GM23338 (cell line): Measurements from ENCODE around the gene UST. TPM values are rescaled to one million over a fixed set of nuclear protein-coding genes. Genes with fewer than 3 reads are reported as not detected.
A peak's percentile ranks its signal among the peaks of the same experiment; 100 is the strongest.

Experiments used
- ATAC-seq: fragments of 200-7000 bp; cut with Tn5 transposase; 3 replicates; pipeline ENCODE4 v1.9.1; 2020
- DNase-seq: peaks from one replicate; pipeline ENCODE4 v3.0.0-alpha.2; 2015; ENCODE audit warnings: low spot score
- H2AFZ ChIP-seq: fragments of 200-600 bp; sonication (generic); 2 replicates; pipeline ENCODE4 v1.8.0; 2016; ENCODE audit warnings: antibody characterized with exemption, mild to moderate bottlenecking, moderate library complexity
- H3F3A ChIP-seq: fragments of 200-600 bp; sonication (generic); replicated peaks from 2 replicates; pipeline ENCODE4 v1.8.0; 2017; ENCODE audit warnings: antibody characterized with exemption, mixed run types, low read depth
- H3K27ac ChIP-seq: fragments of 200-600 bp; sonication (generic); 2 replicates; pipeline ENCODE4 v1.6.1; 2016; ENCODE audit warnings: low read depth
- H3K27me3 ChIP-seq: fragments of 200-600 bp; sonication (generic); 2 replicates; pipeline ENCODE4 v1.8.0; 2016; ENCODE audit warnings: mild to moderate bottlenecking, mixed run types, moderate library complexity; ENCODE audit not compliant: insufficient read depth
- H3K36me3 ChIP-seq: fragments of 200-600 bp; sonication (generic); 2 replicates; pipeline ENCODE4 v1.8.0; 2016; ENCODE audit warnings: mild to moderate bottlenecking; ENCODE audit not compliant: insufficient read depth
- H3K4me1 ChIP-seq: fragments of 200-600 bp; sonication (generic); 2 replicates; pipeline ENCODE4 v1.8.0; 2016; ENCODE audit warnings: mild to moderate bottlenecking, moderate library complexity; ENCODE audit not compliant: insufficient read depth
- H3K4me2 ChIP-seq: fragments of 200-600 bp; sonication (generic); 2 replicates; pipeline ENCODE4 v1.7.1; 2017; ENCODE audit warnings: mixed run types
- H3K4me3 ChIP-seq: fragments of 200-600 bp; sonication (generic); 2 replicates; pipeline ENCODE4 v1.6.1; 2016; ENCODE audit warnings: mixed run types
- H3K79me2 ChIP-seq: fragments of 200-600 bp; sonication (generic); replicated peaks from 2 replicates; pipeline ENCODE4 v1.8.0; 2017; ENCODE audit warnings: mild to moderate bottlenecking; ENCODE audit not compliant: insufficient read depth
- H3K9me2 ChIP-seq: fragments of 200-600 bp; sonication (generic); 2 replicates; pipeline ENCODE4 v1.8.0; 2017; ENCODE audit not compliant: insufficient read depth
- H4K20me1 ChIP-seq: fragments of 200-600 bp; sonication (generic); replicated peaks from 2 replicates; pipeline ENCODE4 v1.8.0; 2017; ENCODE audit warnings: mild to moderate bottlenecking; ENCODE audit not compliant: insufficient read depth
- H3K27ac Mint-ChIP-seq: 2 replicates; pipeline ENCODE4 v1.8.0; 2020; ENCODE audit warnings: inconsistent platforms, mild to moderate bottlenecking, moderate library complexity, mixed read lengths
- H3K27me3 Mint-ChIP-seq: 3 replicates; pipeline ENCODE4 v1.8.0; 2022; ENCODE audit warnings: low read depth, mild to moderate bottlenecking, moderate library complexity, mixed read lengths, inconsistent platforms; ENCODE audit not compliant: insufficient read depth, poor library complexity
- H3K36me3 Mint-ChIP-seq: 3 replicates; pipeline ENCODE4 v1.8.0; 2021; ENCODE audit warnings: low read depth, mild to moderate bottlenecking, inconsistent platforms, moderate library complexity, mixed read lengths
- H3K4me1 Mint-ChIP-seq: 3 replicates; pipeline ENCODE4 v1.8.0; 2020; ENCODE audit warnings: mild to moderate bottlenecking, inconsistent platforms, mixed read lengths
- H3K4me3 Mint-ChIP-seq: 3 replicates; pipeline ENCODE4 v1.8.0; 2021; ENCODE audit warnings: moderate library complexity, mild to moderate bottlenecking, inconsistent platforms, mixed read lengths
- H3K9me3 Mint-ChIP-seq: 3 replicates; pipeline ENCODE4 v1.8.0; 2020; ENCODE audit warnings: moderate library complexity, mild to moderate bottlenecking, inconsistent platforms, mixed read lengths
- CREB1 ChIP-seq: fragments of 250-450 bp; sonication (Bioruptor Pico); IDR thresholded peaks from 2 replicates; pipeline ENCODE4 v1.5.0; 2020; ENCODE audit warnings: low read depth, mild to moderate bottlenecking, moderate library complexity
- EZH2 ChIP-seq: fragments of 200-600 bp; sonication (generic); IDR thresholded peaks from one replicate; pipeline ENCODE4 v1.8.0; 2017; ENCODE audit warnings: antibody characterized with exemption, mild to moderate bottlenecking, low read depth; ENCODE audit not compliant: unreplicated experiment
- EZH2phosphoT487 ChIP-seq: fragments of 200-600 bp; sonication (generic); IDR thresholded peaks from one replicate; pipeline ENCODE4 v1.8.1; 2018; ENCODE audit warnings: antibody characterized with exemption; ENCODE audit not compliant: unreplicated experiment
- JUNB ChIP-seq: IDR thresholded peaks from one replicate; pipeline ENCODE4 v1.6.1; 2016; ENCODE audit warnings: antibody characterized with exemption; ENCODE audit not compliant: unreplicated experiment
- NANOG ChIP-seq: IDR thresholded peaks from 2 replicates; pipeline ENCODE4 v1.6.1; 2016; ENCODE audit warnings: antibody characterized with exemption, borderline replicate concordance
- POLR2AphosphoS5 ChIP-seq: IDR thresholded peaks from 2 replicates; pipeline ENCODE4 v1.6.1; 2016; ENCODE audit warnings: antibody characterized with exemption, low read depth
- STAT1 ChIP-seq: IDR thresholded peaks from one replicate; pipeline ENCODE4 v1.6.1; 2016; ENCODE audit warnings: antibody characterized with exemption; ENCODE audit not compliant: unreplicated experiment
- ZNF114 ChIP-seq: fragments of 250-450 bp; sonication (Bioruptor Pico); IDR thresholded peaks from 2 replicates; pipeline ENCODE4 v1.5.0; 2020; ENCODE audit warnings: mild to moderate bottlenecking, moderate library complexity
- ZNF331 ChIP-seq: fragments of 250-450 bp; sonication (Bioruptor Pico); IDR thresholded peaks from 2 replicates; pipeline ENCODE4 v1.5.0; 2020; ENCODE audit warnings: low read depth, mild to moderate bottlenecking, moderate library complexity
- polyA plus RNA-seq: library from polyadenylated mRNA; unstranded; fragments of >200 nt; fragmentation: Nextera tagmentation; extraction: Ambion mirVana; gene quantifications from 2 replicates; pipeline ENCODE4 v1.2.1, GENCODE V29; 2016
- total RNA-seq: library from RNA; depleted of rRNA; stranded (reverse); fragments of >200 nt; shearing (Covaris generic); gene quantifications from 2 replicates; pipeline ENCODE4 v1.2.3, GENCODE V29; 2014
- TF ChIP-seq, protein P1 (sequence below), 2 experiments: fragments of 200-600 bp in 1 of 2; sonication (generic) in 1 of 2; conservative IDR thresholded peaks; 2 replicates each; pipeline versions ENCODE4 v1.5.1 to v1.6.1; 2016 to 2017; ENCODE audit warnings: antibody characterized with exemption in 2 of 2, low read depth in 2 of 2, mild to moderate bottlenecking in 2 of 2, moderate library complexity in 1 of 2
- TF ChIP-seq, protein P2 (sequence below): fragments of 250-450 bp; sonication (Bioruptor Pico); IDR thresholded peaks from 2 replicates; pipeline ENCODE4 v1.5.0; 2020; ENCODE audit warnings: mild to moderate bottlenecking, moderate library complexity
- TF ChIP-seq, protein P3 (sequence below): IDR thresholded peaks from one replicate; pipeline ENCODE4 v1.6.1; 2018; ENCODE audit warnings: antibody characterized with exemption; ENCODE audit not compliant: unreplicated experiment
- TF ChIP-seq, protein P4 (sequence below): IDR thresholded peaks from 2 replicates; pipeline ENCODE4 v1.6.1; 2016; ENCODE audit warnings: antibody characterized with exemption

UST gene
- total and polyA plus RNA-seq, 2 experiments from 2014 or later = 12.6 to 33.0 TPM

DNA sequence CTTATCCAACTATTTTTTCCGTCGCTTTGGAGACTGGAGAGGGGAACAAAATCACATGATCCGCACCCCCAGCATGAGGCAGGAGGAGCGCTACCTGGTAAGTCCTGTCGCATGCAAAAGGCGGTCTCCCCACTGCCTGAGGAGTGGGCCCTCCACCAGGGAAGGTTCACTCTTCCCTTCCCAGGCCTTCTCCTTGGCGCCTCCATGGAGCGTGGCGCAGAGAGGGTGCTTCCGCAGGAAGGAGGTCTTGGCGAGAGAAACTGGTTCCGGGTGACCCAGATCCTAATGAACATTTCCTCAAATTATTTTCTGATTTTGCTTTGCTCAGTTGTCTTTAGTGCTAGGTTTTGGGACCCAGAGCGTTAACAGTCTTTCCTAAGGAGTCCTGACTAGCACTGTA lies 217.6 kb downstream of the UST start:
- no peak for ATAC-seq
- H2AFZ ChIP-seq = no peak overlapping the region
- no peaks in the 10 kb centered on the region for H3F3A ChIP-seq
- H3K9me2 ChIP-seq = no peaks in the 10 kb centered on the region; the same call in 1 of the 2 replicates
- TF ChIP-seq, protein P1, sequence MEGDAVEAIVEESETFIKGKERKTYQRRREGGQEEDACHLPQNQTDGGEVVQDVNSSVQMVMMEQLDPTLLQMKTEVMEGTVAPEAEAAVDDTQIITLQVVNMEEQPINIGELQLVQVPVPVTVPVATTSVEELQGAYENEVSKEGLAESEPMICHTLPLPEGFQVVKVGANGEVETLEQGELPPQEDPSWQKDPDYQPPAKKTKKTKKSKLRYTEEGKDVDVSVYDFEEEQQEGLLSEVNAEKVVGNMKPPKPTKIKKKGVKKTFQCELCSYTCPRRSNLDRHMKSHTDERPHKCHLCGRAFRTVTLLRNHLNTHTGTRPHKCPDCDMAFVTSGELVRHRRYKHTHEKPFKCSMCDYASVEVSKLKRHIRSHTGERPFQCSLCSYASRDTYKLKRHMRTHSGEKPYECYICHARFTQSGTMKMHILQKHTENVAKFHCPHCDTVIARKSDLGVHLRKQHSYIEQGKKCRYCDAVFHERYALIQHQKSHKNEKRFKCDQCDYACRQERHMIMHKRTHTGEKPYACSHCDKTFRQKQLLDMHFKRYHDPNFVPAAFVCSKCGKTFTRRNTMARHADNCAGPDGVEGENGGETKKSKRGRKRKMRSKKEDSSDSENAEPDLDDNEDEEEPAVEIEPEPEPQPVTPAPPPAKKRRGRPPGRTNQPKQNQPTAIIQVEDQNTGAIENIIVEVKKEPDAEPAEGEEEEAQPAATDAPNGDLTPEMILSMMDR (conservative IDR thresholded peaks at IDR 0.05; ENCODE audit: low read depth in 2 of 2) = no peak
- TF ChIP-seq ZNF331 = no peak
- TF ChIP-seq JUNB = no peak
- TF ChIP-seq, protein P2, sequence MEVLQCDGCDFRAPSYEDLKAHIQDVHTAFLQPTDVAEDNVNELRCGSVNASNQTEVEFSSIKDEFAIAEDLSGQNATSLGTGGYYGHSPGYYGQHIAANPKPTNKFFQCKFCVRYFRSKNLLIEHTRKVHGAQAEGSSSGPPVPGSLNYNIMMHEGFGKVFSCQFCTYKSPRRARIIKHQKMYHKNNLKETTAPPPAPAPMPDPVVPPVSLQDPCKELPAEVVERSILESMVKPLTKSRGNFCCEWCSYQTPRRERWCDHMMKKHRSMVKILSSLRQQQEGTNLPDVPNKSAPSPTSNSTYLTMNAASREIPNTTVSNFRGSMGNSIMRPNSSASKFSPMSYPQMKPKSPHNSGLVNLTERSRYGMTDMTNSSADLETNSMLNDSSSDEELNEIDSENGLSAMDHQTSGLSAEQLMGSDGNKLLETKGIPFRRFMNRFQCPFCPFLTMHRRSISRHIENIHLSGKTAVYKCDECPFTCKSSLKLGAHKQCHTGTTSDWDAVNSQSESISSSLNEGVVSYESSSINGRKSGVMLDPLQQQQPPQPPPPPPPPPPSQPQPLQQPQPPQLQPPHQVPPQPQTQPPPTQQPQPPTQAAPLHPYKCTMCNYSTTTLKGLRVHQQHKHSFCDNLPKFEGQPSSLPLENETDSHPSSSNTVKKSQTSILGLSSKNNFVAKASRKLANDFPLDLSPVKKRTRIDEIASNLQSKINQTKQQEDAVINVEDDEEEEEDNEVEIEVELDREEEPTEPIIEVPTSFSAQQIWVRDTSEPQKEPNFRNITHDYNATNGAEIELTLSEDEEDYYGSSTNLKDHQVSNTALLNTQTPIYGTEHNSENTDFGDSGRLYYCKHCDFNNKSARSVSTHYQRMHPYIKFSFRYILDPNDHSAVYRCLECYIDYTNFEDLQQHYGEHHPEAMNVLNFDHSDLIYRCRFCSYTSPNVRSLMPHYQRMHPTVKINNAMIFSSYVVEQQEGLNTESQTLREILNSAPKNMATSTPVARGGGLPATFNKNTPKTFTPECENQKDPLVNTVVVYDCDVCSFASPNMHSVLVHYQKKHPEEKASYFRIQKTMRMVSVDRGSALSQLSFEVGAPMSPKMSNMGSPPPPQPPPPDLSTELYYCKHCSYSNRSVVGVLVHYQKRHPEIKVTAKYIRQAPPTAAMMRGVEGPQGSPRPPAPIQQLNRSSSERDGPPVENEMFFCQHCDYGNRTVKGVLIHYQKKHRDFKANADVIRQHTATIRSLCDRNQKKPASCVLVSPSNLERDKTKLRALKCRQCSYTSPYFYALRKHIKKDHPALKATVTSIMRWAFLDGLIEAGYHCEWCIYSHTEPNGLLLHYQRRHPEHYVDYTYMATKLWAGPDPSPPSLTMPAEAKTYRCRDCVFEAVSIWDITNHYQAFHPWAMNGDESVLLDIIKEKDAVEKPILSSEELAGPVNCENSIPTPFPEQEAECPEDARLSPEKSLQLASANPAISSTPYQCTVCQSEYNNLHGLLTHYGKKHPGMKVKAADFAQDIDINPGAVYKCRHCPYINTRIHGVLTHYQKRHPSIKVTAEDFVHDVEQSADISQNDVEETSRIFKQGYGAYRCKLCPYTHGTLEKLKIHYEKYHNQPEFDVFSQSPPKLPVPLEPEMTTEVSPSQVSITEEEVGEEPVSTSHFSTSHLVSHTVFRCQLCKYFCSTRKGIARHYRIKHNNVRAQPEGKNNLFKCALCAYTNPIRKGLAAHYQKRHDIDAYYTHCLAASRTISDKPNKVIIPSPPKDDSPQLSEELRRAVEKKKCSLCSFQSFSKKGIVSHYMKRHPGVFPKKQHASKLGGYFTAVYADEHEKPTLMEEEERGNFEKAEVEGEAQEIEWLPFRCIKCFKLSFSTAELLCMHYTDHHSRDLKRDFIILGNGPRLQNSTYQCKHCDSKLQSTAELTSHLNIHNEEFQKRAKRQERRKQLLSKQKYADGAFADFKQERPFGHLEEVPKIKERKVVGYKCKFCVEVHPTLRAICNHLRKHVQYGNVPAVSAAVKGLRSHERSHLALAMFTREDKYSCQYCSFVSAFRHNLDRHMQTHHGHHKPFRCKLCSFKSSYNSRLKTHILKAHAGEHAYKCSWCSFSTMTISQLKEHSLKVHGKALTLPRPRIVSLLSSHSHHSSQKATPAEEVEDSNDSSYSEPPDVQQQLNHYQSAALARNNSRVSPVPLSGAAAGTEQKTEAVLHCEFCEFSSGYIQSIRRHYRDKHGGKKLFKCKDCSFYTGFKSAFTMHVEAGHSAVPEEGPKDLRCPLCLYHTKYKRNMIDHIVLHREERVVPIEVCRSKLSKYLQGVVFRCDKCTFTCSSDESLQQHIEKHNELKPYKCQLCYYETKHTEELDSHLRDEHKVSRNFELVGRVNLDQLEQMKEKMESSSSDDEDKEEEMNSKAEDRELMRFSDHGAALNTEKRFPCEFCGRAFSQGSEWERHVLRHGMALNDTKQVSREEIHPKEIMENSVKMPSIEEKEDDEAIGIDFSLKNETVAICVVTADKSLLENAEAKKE (CRISPR knock-in tag) = no peak
- no peak for TF ChIP-seq EZH2phosphoT487
- TF ChIP-seq, protein P3, sequence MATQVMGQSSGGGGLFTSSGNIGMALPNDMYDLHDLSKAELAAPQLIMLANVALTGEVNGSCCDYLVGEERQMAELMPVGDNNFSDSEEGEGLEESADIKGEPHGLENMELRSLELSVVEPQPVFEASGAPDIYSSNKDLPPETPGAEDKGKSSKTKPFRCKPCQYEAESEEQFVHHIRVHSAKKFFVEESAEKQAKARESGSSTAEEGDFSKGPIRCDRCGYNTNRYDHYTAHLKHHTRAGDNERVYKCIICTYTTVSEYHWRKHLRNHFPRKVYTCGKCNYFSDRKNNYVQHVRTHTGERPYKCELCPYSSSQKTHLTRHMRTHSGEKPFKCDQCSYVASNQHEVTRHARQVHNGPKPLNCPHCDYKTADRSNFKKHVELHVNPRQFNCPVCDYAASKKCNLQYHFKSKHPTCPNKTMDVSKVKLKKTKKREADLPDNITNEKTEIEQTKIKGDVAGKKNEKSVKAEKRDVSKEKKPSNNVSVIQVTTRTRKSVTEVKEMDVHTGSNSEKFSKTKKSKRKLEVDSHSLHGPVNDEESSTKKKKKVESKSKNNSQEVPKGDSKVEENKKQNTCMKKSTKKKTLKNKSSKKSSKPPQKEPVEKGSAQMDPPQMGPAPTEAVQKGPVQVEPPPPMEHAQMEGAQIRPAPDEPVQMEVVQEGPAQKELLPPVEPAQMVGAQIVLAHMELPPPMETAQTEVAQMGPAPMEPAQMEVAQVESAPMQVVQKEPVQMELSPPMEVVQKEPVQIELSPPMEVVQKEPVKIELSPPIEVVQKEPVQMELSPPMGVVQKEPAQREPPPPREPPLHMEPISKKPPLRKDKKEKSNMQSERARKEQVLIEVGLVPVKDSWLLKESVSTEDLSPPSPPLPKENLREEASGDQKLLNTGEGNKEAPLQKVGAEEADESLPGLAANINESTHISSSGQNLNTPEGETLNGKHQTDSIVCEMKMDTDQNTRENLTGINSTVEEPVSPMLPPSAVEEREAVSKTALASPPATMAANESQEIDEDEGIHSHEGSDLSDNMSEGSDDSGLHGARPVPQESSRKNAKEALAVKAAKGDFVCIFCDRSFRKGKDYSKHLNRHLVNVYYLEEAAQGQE = no peak
- no peak for TF ChIP-seq CREB1 (CRISPR knock-in tag)
- TF ChIP-seq, protein P4, sequence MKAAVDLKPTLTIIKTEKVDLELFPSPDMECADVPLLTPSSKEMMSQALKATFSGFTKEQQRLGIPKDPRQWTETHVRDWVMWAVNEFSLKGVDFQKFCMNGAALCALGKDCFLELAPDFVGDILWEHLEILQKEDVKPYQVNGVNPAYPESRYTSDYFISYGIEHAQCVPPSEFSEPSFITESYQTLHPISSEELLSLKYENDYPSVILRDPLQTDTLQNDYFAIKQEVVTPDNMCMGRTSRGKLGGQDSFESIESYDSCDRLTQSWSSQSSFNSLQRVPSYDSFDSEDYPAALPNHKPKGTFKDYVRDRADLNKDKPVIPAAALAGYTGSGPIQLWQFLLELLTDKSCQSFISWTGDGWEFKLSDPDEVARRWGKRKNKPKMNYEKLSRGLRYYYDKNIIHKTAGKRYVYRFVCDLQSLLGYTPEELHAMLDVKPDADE = no peak
- no peak for TF ChIP-seq STAT1
- no peak for TF ChIP-seq NANOG
- TF ChIP-seq ZNF114 (CRISPR knock-in tag) = no peak
- TF ChIP-seq EZH2 = no peak
- no peak for TF ChIP-seq POLR2AphosphoS5
- no peaks in the 10 kb centered on the region for H3K27me3 ChIP-seq
- no peaks in the 10 kb centered on the region for H4K20me1 ChIP-seq
- Mint-ChIP-seq H3K36me3 (peaks cover 36% of the 10 kb centered on the region), H3K4me3 (no peak overlapping the region), H3K9me3 (no peaks in the 10 kb centered on the region; the same call in 2 of the 3 replicates), H3K4me1 (peaks cover 75% of the 10 kb centered on the region), H3K27ac (peak overlapping the region; percentile 48; the same call in 1 of the 2 replicates), H3K27me3 (peaks cover 22% of the 10 kb centered on the region)
- H3K4me3 ChIP-seq = no peak overlapping the region
- H3K4me1 ChIP-seq = peaks cover 55% of the 10 kb centered on the region
- H3K27ac ChIP-seq = peak overlapping the region; percentile 78; the same call in 1 of the 2 replicates
- no peaks in the 10 kb centered on the region; the same call in 1 of the 2 replicates for H3K79me2 ChIP-seq
- no peak overlapping the region for H3K4me2 ChIP-seq
- no peaks in the 10 kb centered on the region; the same call in 1 of the 2 replicates for H3K36me3 ChIP-seq
- no peak for DNase-seq
